IMR-90 (cell line): ENCODE data around the gene USP36. TPM values are rescaled to one million over a fixed set of nuclear protein-coding genes. Genes with fewer than 3 reads are reported as not detected.

ENCODE experiments used
- ATAC-seq: fragments of 200-7000 bp; cut with Tn5 transposase; 2 replicates; pipeline ENCODE4 v1.9.1; 2020; ENCODE audit warnings: low read depth, mild to moderate bottlenecking, moderate library complexity
- BruUV-seq: library from RNA; stranded (reverse); fragments of 400-500 nt; replicated peaks from 2 replicates; lab custom pipeline; 2021; lab: Mats Ljungman, UMichigan
- CTCF ChIA-PET: fragments of 300-600 bp; formaldehyde crosslinking; extraction: SDS; loops from one replicate; lab custom pipeline; 2021; ENCODE audit warnings: antibody characterized with exemption; lab: Yijun Ruan, JAX
- POLR2A ChIA-PET: fragments of 300-600 bp; sonication (Branson Sonifier 250); formaldehyde crosslinking; loops from one replicate; lab custom pipeline; 2022; ENCODE audit warnings: antibody characterized with exemption; ENCODE audit not compliant: unreplicated experiment; lab: Charles Lee
- DNase-seq: peaks from one replicate; pipeline ENCODE4 v3.0.0; 2013
- H2AFZ ChIP-seq: replicated peaks from 2 replicates; pipeline ENCODE3; 2013; ENCODE audit warnings: low read length, mild to moderate bottlenecking; ENCODE audit not compliant: poor library complexity
- H2AK5ac ChIP-seq: 2 replicates; pipeline ENCODE4 v1.6.1; 2013; ENCODE audit warnings: low read depth, low read length, inconsistent platforms
- H2AK9ac ChIP-seq: replicated peaks from 2 replicates; pipeline ENCODE3; 2013; ENCODE audit warnings: mild to moderate bottlenecking, low read depth, low read length, moderate library complexity; ENCODE audit not compliant: poor library complexity
- H2BK120ac ChIP-seq: 2 replicates; pipeline ENCODE4 v1.6.1; 2013; ENCODE audit warnings: low read depth, low read length, inconsistent platforms
- H2BK15ac ChIP-seq: 3 replicates; pipeline ENCODE4 v1.6.1; 2013; ENCODE audit warnings: low read depth, low read length, inconsistent platforms
- H2BK20ac ChIP-seq: 2 replicates; pipeline ENCODE4 v1.6.1; 2013; ENCODE audit warnings: low read depth, mild to moderate bottlenecking, inconsistent platforms, low read length, moderate library complexity
- H2BK5ac ChIP-seq: 2 replicates; pipeline ENCODE4 v1.6.1; 2013; ENCODE audit warnings: mild to moderate bottlenecking, low read depth, low read length, inconsistent platforms; ENCODE audit not compliant: poor library complexity, severe bottlenecking
- H3K14ac ChIP-seq: replicated peaks from 2 replicates; pipeline ENCODE4 v1.6.1; 2013; ENCODE audit warnings: low read depth, low read length, inconsistent platforms
- H3K18ac ChIP-seq: 2 replicates; pipeline ENCODE4 v1.6.1; 2013; ENCODE audit warnings: low read depth, low read length, control low read depth
- H3K23ac ChIP-seq: 2 replicates; pipeline ENCODE4 v1.6.1; 2013; ENCODE audit warnings: low read depth, low read length, inconsistent platforms
- H3K27ac ChIP-seq: 2 replicates; pipeline ENCODE4 v1.5.1; 2013; ENCODE audit warnings: mild to moderate bottlenecking, control low read depth, low read length; ENCODE audit not compliant: insufficient read depth
- H3K27me3 ChIP-seq: 2 replicates; pipeline ENCODE4 v1.6.1; 2013; ENCODE audit warnings: low read length; ENCODE audit not compliant: control insufficient read depth, insufficient read depth
- H3K36me3 ChIP-seq: 2 replicates; pipeline ENCODE4 v1.6.1; 2013; ENCODE audit warnings: low read length, mixed read lengths; ENCODE audit not compliant: control insufficient read depth, insufficient read depth
- H3K4ac ChIP-seq: 2 replicates; pipeline ENCODE4 v1.6.1; 2013; ENCODE audit warnings: low read depth, low read length, inconsistent platforms
- H3K4me1 ChIP-seq: 2 replicates; pipeline ENCODE4 v1.6.1; 2013; ENCODE audit warnings: low read length, mixed read lengths; ENCODE audit not compliant: control insufficient read depth, insufficient read depth
- H3K4me2 ChIP-seq: 2 replicates; pipeline ENCODE4 v1.6.1; 2013; ENCODE audit warnings: low read depth, mild to moderate bottlenecking, control low read depth, low read length, moderate library complexity
- H3K4me3 ChIP-seq: 2 replicates; pipeline ENCODE4 v1.5.1; 2013; ENCODE audit warnings: low read depth, mild to moderate bottlenecking, control low read depth, low read length, moderate library complexity; ENCODE audit not compliant: insufficient read depth
- H3K56ac ChIP-seq: 2 replicates; pipeline ENCODE4 v1.6.1; 2013; ENCODE audit warnings: low read length, inconsistent platforms; ENCODE audit not compliant: insufficient read depth; ENCODE audit errors: extremely low read depth
- H3K79me1 ChIP-seq, 2 experiments: 2 replicates each; pipeline ENCODE4 v1.6.1; 2013; ENCODE audit warnings: low read length in 2 of 2, inconsistent platforms in 1 of 2, low read depth in 1 of 2
- H3K9ac ChIP-seq: 2 replicates; pipeline ENCODE4 v1.6.1; 2013; ENCODE audit warnings: low read depth, low read length, control low read depth
- H3K9me1 ChIP-seq: 2 replicates; pipeline ENCODE4 v1.6.1; 2013; ENCODE audit warnings: low read length, inconsistent platforms; ENCODE audit not compliant: insufficient read depth
- H3K9me3 ChIP-seq: 2 replicates; pipeline ENCODE4 v1.6.1; 2013; ENCODE audit warnings: low read length; ENCODE audit not compliant: control insufficient read depth, insufficient read depth
- H4K20me1 ChIP-seq: 2 replicates; pipeline ENCODE4 v1.6.1; 2013; ENCODE audit warnings: low read length, inconsistent platforms; ENCODE audit not compliant: insufficient read depth
- H4K5ac ChIP-seq: 2 replicates; pipeline ENCODE4 v1.6.1; 2013; ENCODE audit warnings: mild to moderate bottlenecking, low read depth, low read length, control low read depth
- H4K8ac ChIP-seq, 2 experiments: 2 replicates each; pipeline ENCODE4 v1.6.1; 2013; ENCODE audit warnings: low read depth in 2 of 2, low read length in 2 of 2, control low read depth in 1 of 2, inconsistent platforms in 1 of 2
- H4K91ac ChIP-seq: 2 replicates; pipeline ENCODE4 v1.6.1; 2013; ENCODE audit warnings: low read depth, low read length, inconsistent platforms; ENCODE audit not compliant: insufficient read depth
- CHD1 ChIP-seq: IDR thresholded peaks from 2 replicates; pipeline ENCODE4 v1.6.1; 2012; ENCODE audit warnings: low read depth, low read length, improper control_type of control experiment
- FOS ChIP-seq: fragments of 150-350 bp; IDR thresholded peaks from 2 replicates; pipeline ENCODE4 v1.6.1; 2016; ENCODE audit warnings: low read depth, low read length
- MAFK ChIP-seq: IDR thresholded peaks from 2 replicates; pipeline ENCODE4 v1.6.1; 2012; ENCODE audit warnings: low read depth, low read length, improper control_type of control experiment
- NFE2L2 ChIP-seq: fragments of 150-350 bp; IDR thresholded peaks from 2 replicates; pipeline ENCODE4 v1.6.1; 2016; ENCODE audit warnings: low read depth, mild to moderate bottlenecking, low read length
- POLR2A ChIP-seq: IDR thresholded peaks from 2 replicates; pipeline ENCODE4 v1.6.1; 2012; ENCODE audit warnings: mild to moderate bottlenecking, low read depth, low read length
- RAD21 ChIP-seq: IDR thresholded peaks from 2 replicates; pipeline ENCODE4 v1.6.1; 2012; ENCODE audit warnings: low read length, improper control_type of control experiment
- RFX5 ChIP-seq: IDR thresholded peaks from 2 replicates; pipeline ENCODE4 v1.8.0; 2012; ENCODE audit warnings: low read depth, mild to moderate bottlenecking, low read length, moderate library complexity
- WGBS, 2 experiments: methylation state at CpG; one replicate each; pipeline versions ENCODE4 v1.1.5 to v1.1.7; 2013; ENCODE audit warnings: missing lambda C conversion rate in 2 of 2; ENCODE audit not compliant: insufficient read length in 1 of 2; ENCODE audit errors: extremely low coverage in 2 of 2; 5-methylcytosine and 5-hydroxymethylcytosine counted together
- dilution Hi-C: fragments of 300-500 bp; cut with HindIII; formaldehyde crosslinking; loops from one replicate; pipeline ENCODE4 v1.14.3; 2018; ENCODE audit warnings: low sequenced_read_pairs; ENCODE audit not compliant: unreplicated experiment
- in situ Hi-C: fragments of 300-500 bp; cut with MboI; formaldehyde crosslinking; loops from 3 replicates; pipeline ENCODE4 v1.14.3; 2019; ENCODE audit warnings: low sequenced_read_pairs, inconsistent platforms, mixed read lengths
- intact Hi-C: fragments of 100-400 bp; cut with micrococcal nuclease; formaldehyde crosslinking; loops from 2 replicates; pipeline ENCODE4 v1.10.0; 2022
- polyA plus RNA-seq, 3 experiments: library from polyadenylated mRNA; depleted of rRNA; stranded (reverse); fragments of >200 nt; gene quantifications; 2 replicates each; pipeline ENCODE4 v1.2.3, GENCODE V29; 2012; ENCODE audit warnings: low replicate concordance in 1 of 3
- total RNA-seq: library from RNA; depleted of rRNA; stranded (reverse); fragments of >200 nt; gene quantifications from 2 replicates; pipeline ENCODE4 v1.2.3, GENCODE V29; 2012
- TF ChIP-seq, protein P1 (sequence below): conservative IDR thresholded peaks from 2 replicates; pipeline ENCODE4 v1.5.1; 2012; ENCODE audit warnings: mild to moderate bottlenecking, low read depth, low read length, improper control_type of control experiment

Gene USP36
- total and polyA plus RNA-seq, 2 of the 4 experiments (the other 2 are of a cell fraction), result 30.6 to 38.3 TPM

- H3K4ac ChIP-seq, result no peak overlapping the region
- H3K9me3 ChIP-seq, result no peaks in the 10 kb centered on the region
- H3K4me2 ChIP-seq, result no peak overlapping the region
- H3K9me1 ChIP-seq, result peaks cover 18% of the 10 kb centered on the region
- no peak overlapping the region for H2BK20ac ChIP-seq
- no peak overlapping the region for H3K18ac ChIP-seq
- no peak overlapping the region for H3K9ac ChIP-seq
- TF ChIP-seq, protein P1, sequence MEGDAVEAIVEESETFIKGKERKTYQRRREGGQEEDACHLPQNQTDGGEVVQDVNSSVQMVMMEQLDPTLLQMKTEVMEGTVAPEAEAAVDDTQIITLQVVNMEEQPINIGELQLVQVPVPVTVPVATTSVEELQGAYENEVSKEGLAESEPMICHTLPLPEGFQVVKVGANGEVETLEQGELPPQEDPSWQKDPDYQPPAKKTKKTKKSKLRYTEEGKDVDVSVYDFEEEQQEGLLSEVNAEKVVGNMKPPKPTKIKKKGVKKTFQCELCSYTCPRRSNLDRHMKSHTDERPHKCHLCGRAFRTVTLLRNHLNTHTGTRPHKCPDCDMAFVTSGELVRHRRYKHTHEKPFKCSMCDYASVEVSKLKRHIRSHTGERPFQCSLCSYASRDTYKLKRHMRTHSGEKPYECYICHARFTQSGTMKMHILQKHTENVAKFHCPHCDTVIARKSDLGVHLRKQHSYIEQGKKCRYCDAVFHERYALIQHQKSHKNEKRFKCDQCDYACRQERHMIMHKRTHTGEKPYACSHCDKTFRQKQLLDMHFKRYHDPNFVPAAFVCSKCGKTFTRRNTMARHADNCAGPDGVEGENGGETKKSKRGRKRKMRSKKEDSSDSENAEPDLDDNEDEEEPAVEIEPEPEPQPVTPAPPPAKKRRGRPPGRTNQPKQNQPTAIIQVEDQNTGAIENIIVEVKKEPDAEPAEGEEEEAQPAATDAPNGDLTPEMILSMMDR, result no peak
- TF ChIP-seq RFX5 (no peak), POLR2A (no peak), FOS (no peak), NFE2L2 (no peak), MAFK (no peak), RAD21 (no peak), CHD1 (no peak)
- POLR2A ChIA-PET, result no interaction called here
- dilution Hi-C loops (no loop called here), in situ Hi-C loops (no loop called here), intact Hi-C loops (no loop called here)
- no peak overlapping the region for H4K91ac ChIP-seq
- no peak overlapping the region for H3K4me3 ChIP-seq
- no peaks in the 10 kb centered on the region for H3K27me3 ChIP-seq
- H3K56ac ChIP-seq, result no peak overlapping the region
- no peak overlapping the region for H2AK9ac ChIP-seq
- H4K8ac ChIP-seq, result no peak overlapping the region
- peaks cover 9 to 63% of the 10 kb centered on the region in 2 experiments; a peak in 3 of 4 replicates for H3K79me1 ChIP-seq
- no peak for ATAC-seq
- H2BK120ac ChIP-seq, result no peak overlapping the region
- BruUV-seq, result no TSS peak
- no peak overlapping the region for H2AFZ ChIP-seq
- no peak overlapping the region for H3K14ac ChIP-seq
- no peak overlapping the region for H2BK5ac ChIP-seq
- peaks cover 20% of the 10 kb centered on the region for H4K20me1 ChIP-seq
- H3K27ac ChIP-seq, result peak overlapping the region; percentile 27; the same call in 1 of the 2 replicates
- no peak overlapping the region for H2BK15ac ChIP-seq
- H4K5ac ChIP-seq, result no peak overlapping the region
- 100% methylated on average over 1 of the region's 11 CpGs; no CpG with 5 or more reads in 1 of the 2 experiments for WGBS, 2 experiments
- no peak overlapping the region for H2AK5ac ChIP-seq
- peaks cover 62% of the 10 kb centered on the region for H3K36me3 ChIP-seq
- H3K4me1 ChIP-seq, result peaks cover 5% of the 10 kb centered on the region
- DNase-seq, result no peak
- H3K23ac ChIP-seq, result no peak overlapping the region
- CTCF ChIA-PET, result no interaction called here
Observed at GRCh38 chr17:78797213-78797612, 43.4 kb downstream of the USP36 start.
